Glomerular visceral epithelial cell (primary cell): ENCODE measurements around the gene INSIG1.

Experiments used
- DNase-seq: peaks from one replicate; pipeline ENCODE4 v3.0.0-alpha.2; 2016; ENCODE audit errors: extremely low spot score

The INSIG1 gene

GRCh38 chr7:155327590-155328320, 30.1 kb downstream of the INSIG1 start:
- DNase-seq, result no peak

- DNase-seq, result no peak
Observed at GRCh38 chr7:155329225-155329624, 31.5 kb downstream of the INSIG1 start.

- no peak for DNase-seq
Observed at GRCh38 chr7:155331396-155331795, 33.7 kb downstream of the INSIG1 start.

GRCh38 chr7:155333346-155334234, 35.9 kb downstream of the INSIG1 start:
- DNase-seq, result no peak

- DNase-seq, result no peak
Observed at GRCh38 chr7:155336812-155337602, 39.3 kb downstream of the INSIG1 start.

GRCh38 chr7:155337946-155338631, 40.4 kb downstream of the INSIG1 start:
- DNase-seq, result no peak

- no peak for DNase-seq
Observed at GRCh38 chr7:155338632-155339320, 41.1 kb downstream of the INSIG1 start.

- no peak for DNase-seq
Observed at GRCh38 chr7:155339474-155339873, 41.8 kb downstream of the INSIG1 start.

GRCh38 chr7:155340071-155340531, 42.4 kb downstream of the INSIG1 start:
- no peak for DNase-seq

GRCh38 chr7:155340721-155341120, 43.0 kb downstream of the INSIG1 start:
- no peak for DNase-seq

GRCh38 chr7:155341463-155341983, 43.8 kb downstream of the INSIG1 start:
- no peak for DNase-seq

- no peak for DNase-seq
Observed at GRCh38 chr7:155342313-155342712, 44.6 kb downstream of the INSIG1 start.

GRCh38 chr7:155343150-155343549, 45.5 kb downstream of the INSIG1 start:
- no peak for DNase-seq

- no peak for DNase-seq
Observed at GRCh38 chr7:155343661-155344121, 46.0 kb downstream of the INSIG1 start.

- no peak for DNase-seq
Observed at GRCh38 chr7:155344270-155344617, 46.6 kb downstream of the INSIG1 start.

GRCh38 chr7:155344618-155345433, 47.1 kb downstream of the INSIG1 start:
- peak; percentile 76 for DNase-seq

GRCh38 chr7:155345490-155345889, 47.8 kb downstream of the INSIG1 start:
- DNase-seq, result no peak

GRCh38 chr7:155346285-155346684, 48.6 kb downstream of the INSIG1 start:
- no peak for DNase-seq

- DNase-seq, result no peak
Observed at GRCh38 chr7:155348806-155349205, 51.1 kb downstream of the INSIG1 start.
